Trophoblast cell (in vitro differentiated cells and primary cell): ENCODE data around the gene THADA.

Experiments used
- DNase-seq, 2 donors: peaks; one replicate each; pipeline ENCODE4 v3.0.0-alpha.2; 2016
- H2AFZ ChIP-seq: 2 replicates; pipeline ENCODE4 v1.6.1; 2013; ENCODE audit warnings: low read length, moderate library complexity, mild to moderate bottlenecking; ENCODE audit not compliant: insufficient read depth, poor library complexity
- H2AK5ac ChIP-seq: 2 replicates; pipeline ENCODE4 v1.6.1; 2013; ENCODE audit warnings: mild to moderate bottlenecking, low read length
- H2BK120ac ChIP-seq: 2 replicates; pipeline ENCODE4 v1.6.1; 2013; ENCODE audit warnings: low read length, mild to moderate bottlenecking, moderate library complexity; ENCODE audit not compliant: insufficient read depth, poor library complexity
- H2BK12ac ChIP-seq: 2 replicates; pipeline ENCODE4 v1.6.1; 2013; ENCODE audit warnings: mild to moderate bottlenecking, low read length, moderate library complexity
- H2BK5ac ChIP-seq: 2 replicates; pipeline ENCODE4 v1.6.1; 2013; ENCODE audit warnings: low read length, low read depth, moderate library complexity, mild to moderate bottlenecking; ENCODE audit not compliant: poor library complexity
- H3K14ac ChIP-seq: 2 replicates; pipeline ENCODE4 v1.6.1; 2013; ENCODE audit warnings: mild to moderate bottlenecking, low read length
- H3K18ac ChIP-seq: 2 replicates; pipeline ENCODE4 v1.6.1; 2013; ENCODE audit warnings: mild to moderate bottlenecking, low read length
- H3K23ac ChIP-seq: 2 replicates; pipeline ENCODE4 v1.6.1; 2013; ENCODE audit warnings: low read length
- H3K27ac ChIP-seq: 2 replicates; pipeline ENCODE4 v1.5.1; 2013; ENCODE audit warnings: low read depth, mild to moderate bottlenecking, inconsistent platforms, low read length, moderate library complexity
- H3K27me3 ChIP-seq: 2 replicates; pipeline ENCODE4 v1.6.1; 2013; ENCODE audit warnings: inconsistent platforms, mild to moderate bottlenecking, low read length, moderate library complexity; ENCODE audit not compliant: insufficient read depth
- H3K36me3 ChIP-seq, 2 experiments: 1 replicate in 1 of 2; 2 replicates in 1 of 2; pipeline ENCODE4 v1.6.1; 2013; ENCODE audit warnings: low read length in 2 of 2, mild to moderate bottlenecking in 2 of 2, moderate library complexity in 1 of 2; ENCODE audit not compliant: insufficient read depth in 2 of 2, control insufficient read depth in 1 of 2
- H3K4ac ChIP-seq: 2 replicates; pipeline ENCODE4 v1.6.1; 2013; ENCODE audit warnings: low read depth, mild to moderate bottlenecking, low read length, moderate library complexity
- H3K4me1 ChIP-seq, 2 experiments: 1 replicate in 1 of 2; 2 replicates in 1 of 2; pipeline ENCODE4 v1.6.1; 2013; ENCODE audit warnings: low read length in 2 of 2, mild to moderate bottlenecking in 2 of 2, moderate library complexity in 1 of 2; ENCODE audit not compliant: insufficient read depth in 2 of 2, control insufficient read depth in 1 of 2
- H3K4me2 ChIP-seq: 2 replicates; pipeline ENCODE4 v1.6.1; 2013; ENCODE audit warnings: inconsistent platforms, mild to moderate bottlenecking, low read length, moderate library complexity
- H3K4me3 ChIP-seq: 2 replicates; pipeline ENCODE4 v1.5.1; 2013; ENCODE audit warnings: mild to moderate bottlenecking, low read depth, low read length, inconsistent platforms
- H3K79me1 ChIP-seq: one replicate; pipeline ENCODE4 v1.6.1; 2013; ENCODE audit warnings: low read length
- H3K79me2 ChIP-seq: 2 replicates; pipeline ENCODE4 v1.6.1; 2013; ENCODE audit warnings: low read length, mild to moderate bottlenecking; ENCODE audit not compliant: control insufficient read depth, insufficient read depth, poor library complexity
- H3K9ac ChIP-seq: 2 replicates; pipeline ENCODE4 v1.6.1; 2013; ENCODE audit warnings: mild to moderate bottlenecking, low read length
- H3K9me3 ChIP-seq: 2 replicates; pipeline ENCODE4 v1.6.1; 2013; ENCODE audit warnings: low read depth, mild to moderate bottlenecking, control low read depth, inconsistent platforms, low read length; ENCODE audit not compliant: insufficient read depth
- H4K12ac ChIP-seq: 2 replicates; pipeline ENCODE4 v1.6.1; 2013; ENCODE audit warnings: low read depth, mild to moderate bottlenecking, low read length, moderate library complexity
- H4K8ac ChIP-seq: 2 replicates; pipeline ENCODE4 v1.6.1; 2013; ENCODE audit warnings: low read depth, mild to moderate bottlenecking, low read length, moderate library complexity
- H4K91ac ChIP-seq: one replicate; pipeline ENCODE4 v1.6.1; 2013; ENCODE audit warnings: low read depth, mild to moderate bottlenecking, low read length, moderate library complexity
- WGBS: extraction: QIAGEN DNeasy Blood & Tissue Kit; methylation state at CpG from one replicate; pipeline ENCODE4 v1.1.7; 2013; ENCODE audit warnings: missing lambda C conversion rate; ENCODE audit not compliant: insufficient read length, insufficient coverage; ENCODE audit errors: extremely low coverage; 5-methylcytosine and 5-hydroxymethylcytosine counted together

Gene THADA

DNA sequence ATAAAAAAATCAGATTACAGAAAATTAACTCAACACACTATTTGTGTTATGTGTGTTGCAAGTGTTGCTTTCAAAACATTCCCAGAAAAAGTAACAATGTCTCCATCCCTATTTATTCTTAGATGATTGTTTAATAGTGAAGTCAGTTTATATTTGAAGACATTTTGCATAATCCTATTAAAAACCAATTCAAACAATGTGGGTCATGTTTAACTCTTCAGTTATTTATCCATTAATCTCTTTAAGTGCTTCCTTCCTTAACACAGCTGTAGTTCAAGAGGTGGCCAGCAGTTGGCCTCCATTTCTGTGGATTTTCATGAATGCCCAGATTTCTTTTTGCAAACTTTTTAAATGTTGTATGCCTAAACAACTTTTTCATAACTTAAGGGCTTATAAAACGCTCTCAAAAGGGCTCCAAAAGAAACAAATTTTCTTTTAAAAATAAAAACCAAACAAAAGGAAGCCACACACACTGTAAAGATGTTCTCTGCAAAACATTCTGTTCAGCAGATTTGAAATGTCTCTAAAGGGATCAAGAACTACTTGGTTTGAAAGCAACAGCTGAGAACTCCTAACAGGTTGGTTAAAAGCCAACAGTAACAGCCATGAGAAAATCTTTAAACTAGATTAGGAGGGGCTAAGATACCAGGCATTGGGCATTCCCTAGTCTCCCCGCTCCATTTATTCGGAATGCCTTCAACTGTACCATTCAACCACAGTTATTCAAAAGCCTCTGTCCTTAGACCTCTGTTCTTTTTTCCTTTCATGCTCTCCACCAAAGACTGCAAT, 71.5 kb downstream of the THADA start:
- Histone ChIP-seq H3K14ac (no peak overlapping the region), H3K9ac (no peak overlapping the region), H2AK5ac (no peak overlapping the region), H4K91ac (no peak overlapping the region), H3K4me1 (no peaks in the 10 kb centered on the region), H3K23ac (no peak overlapping the region), H3K27me3 (no peaks in the 10 kb centered on the region), H3K79me2 (no peaks in the 10 kb centered on the region), H3K9me3 (no peaks in the 10 kb centered on the region), H2BK12ac (no peak overlapping the region), H4K8ac (no peak overlapping the region), H3K27ac (no peak overlapping the region), H3K18ac (no peak overlapping the region), H2AFZ (no peak overlapping the region), H3K36me3 (no peaks in the 10 kb centered on the region), H3K4ac (no peak overlapping the region), H3K4me3 (no peak overlapping the region), H2BK5ac (no peak overlapping the region), H3K79me1 (no peaks in the 10 kb centered on the region), H3K4me2 (no peak overlapping the region), H4K12ac (no peak overlapping the region), H2BK120ac (no peak overlapping the region)
- no CpG with 5 or more reads among the region's 3 CpGs for WGBS
- DNase-seq: peak in 1 of 2 donors; percentile 12

DNA sequence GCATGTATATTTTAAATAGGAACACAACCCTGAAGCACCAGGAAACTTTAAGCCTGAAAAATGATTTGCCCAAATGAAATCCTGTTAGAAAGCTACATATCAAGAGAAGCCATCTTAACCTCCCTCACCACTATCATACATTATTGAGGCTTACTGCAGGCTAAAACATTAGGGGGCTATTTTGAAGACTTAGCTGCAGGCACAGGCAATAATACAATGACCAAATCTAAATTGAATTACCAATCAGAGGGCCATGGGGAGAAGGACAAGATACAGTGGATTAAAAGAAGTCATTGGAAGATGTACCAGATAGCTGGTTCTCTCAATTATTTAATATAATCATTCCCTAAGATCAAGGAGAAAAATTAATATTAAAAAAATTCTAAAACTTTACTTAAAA, 73.7 kb downstream of the THADA start:
- H2BK12ac ChIP-seq: no peak overlapping the region
- no peak overlapping the region for H2BK5ac ChIP-seq
- H2BK120ac ChIP-seq: no peak overlapping the region
- H3K79me2 ChIP-seq: no peaks in the 10 kb centered on the region
- H3K4ac ChIP-seq: no peak overlapping the region
- H4K12ac ChIP-seq: no peak overlapping the region
- H4K8ac ChIP-seq: no peak overlapping the region
- H3K9me3 ChIP-seq: no peaks in the 10 kb centered on the region
- H3K36me3 ChIP-seq: no peaks in the 10 kb centered on the region
- H3K4me3 ChIP-seq: no peak overlapping the region
- H3K27me3 ChIP-seq: no peaks in the 10 kb centered on the region
- H3K4me1 ChIP-seq: no peaks in the 10 kb centered on the region
- DNase-seq: no peak
- H3K23ac ChIP-seq: no peak overlapping the region
- H3K4me2 ChIP-seq: no peak overlapping the region
- no peak overlapping the region for H2AK5ac ChIP-seq
- H2AFZ ChIP-seq: no peak overlapping the region
- H3K14ac ChIP-seq: no peak overlapping the region
- no peak overlapping the region for H4K91ac ChIP-seq
- H3K9ac ChIP-seq: no peak overlapping the region
- H3K79me1 ChIP-seq: no peaks in the 10 kb centered on the region
- no peak overlapping the region for H3K18ac ChIP-seq
- H3K27ac ChIP-seq: no peak overlapping the region

DNA sequence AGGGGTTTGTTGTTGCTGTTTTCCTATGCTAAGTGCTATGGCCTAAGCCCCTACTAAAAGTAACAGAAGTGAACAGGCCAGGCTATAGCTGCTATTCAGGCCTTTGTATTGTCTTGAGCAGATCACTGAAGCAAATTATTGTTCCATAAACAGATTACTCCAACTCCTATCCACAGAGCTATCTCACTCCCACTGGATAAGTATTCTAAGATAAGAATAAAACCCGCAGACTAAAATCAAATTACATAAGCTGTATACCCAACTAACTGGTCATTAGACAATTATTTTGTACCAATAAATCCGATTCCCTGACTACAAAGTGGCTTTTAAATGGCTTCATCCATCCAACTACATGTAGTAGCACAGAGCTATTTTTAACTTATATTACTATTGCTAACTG, 74.3 kb downstream of the THADA start:
- Histone ChIP-seq H4K91ac (no peak overlapping the region), H2AK5ac (no peak overlapping the region), H3K4me1 (no peaks in the 10 kb centered on the region), H2BK12ac (no peak overlapping the region), H4K12ac (no peak overlapping the region), H3K18ac (no peak overlapping the region), H2AFZ (no peak overlapping the region), H3K4ac (no peak overlapping the region), H3K27ac (no peak overlapping the region), H4K8ac (no peak overlapping the region), H3K9ac (no peak overlapping the region), H3K4me2 (no peak overlapping the region), H3K79me1 (no peaks in the 10 kb centered on the region), H2BK120ac (no peak overlapping the region), H3K36me3 (no peaks in the 10 kb centered on the region), H3K4me3 (no peak overlapping the region), H3K79me2 (no peaks in the 10 kb centered on the region), H3K9me3 (no peaks in the 10 kb centered on the region), H3K27me3 (no peaks in the 10 kb centered on the region), H3K14ac (no peak overlapping the region), H2BK5ac (no peak overlapping the region), H3K23ac (no peak overlapping the region)
- WGBS: no CpG with 5 or more reads among the region's 2 CpGs
- DNase-seq: no peak

DNA sequence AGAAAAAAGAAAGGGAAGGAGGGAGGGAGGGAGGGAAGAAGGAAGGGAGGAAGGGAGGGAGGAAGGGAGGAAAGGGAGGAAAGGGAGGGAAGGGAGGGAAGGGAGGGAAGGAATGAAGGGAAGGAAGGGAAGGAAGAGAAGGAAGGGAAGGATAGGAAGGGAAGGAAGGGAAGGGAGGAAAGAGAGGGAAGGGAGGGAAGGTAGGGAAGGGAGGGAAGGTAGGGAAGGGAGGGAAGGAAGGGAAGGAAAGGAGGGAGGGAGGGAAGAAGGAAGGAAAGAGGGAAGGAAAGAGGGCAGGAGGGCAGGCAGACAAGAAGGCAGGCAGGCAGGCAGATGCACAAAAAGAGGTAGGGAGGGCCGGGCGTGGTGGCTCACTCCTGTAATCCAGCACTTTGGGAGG, 74.9 kb downstream of the THADA start:
- H3K4ac ChIP-seq: no peak overlapping the region
- H3K14ac ChIP-seq: no peak overlapping the region
- WGBS: no CpG with 5 or more reads among the region's 2 CpGs
- no peak overlapping the region for H3K4me3 ChIP-seq
- no peak overlapping the region for H2AK5ac ChIP-seq
- H3K4me1 ChIP-seq: no peaks in the 10 kb centered on the region
- no peaks in the 10 kb centered on the region for H3K36me3 ChIP-seq
- no peak overlapping the region for H2BK5ac ChIP-seq
- no peak overlapping the region for H3K27ac ChIP-seq
- no peaks in the 10 kb centered on the region for H3K79me2 ChIP-seq
- H4K91ac ChIP-seq: no peak overlapping the region
- H3K9ac ChIP-seq: no peak overlapping the region
- DNase-seq: no peak
- H3K18ac ChIP-seq: no peak overlapping the region
- no peak overlapping the region for H4K12ac ChIP-seq
- H3K79me1 ChIP-seq: no peaks in the 10 kb centered on the region
- H2AFZ ChIP-seq: no peak overlapping the region
- H3K23ac ChIP-seq: no peak overlapping the region
- H4K8ac ChIP-seq: no peak overlapping the region
- no peak overlapping the region for H2BK12ac ChIP-seq
- H3K4me2 ChIP-seq: no peak overlapping the region
- no peaks in the 10 kb centered on the region for H3K9me3 ChIP-seq
- no peak overlapping the region for H2BK120ac ChIP-seq
- H3K27me3 ChIP-seq: no peaks in the 10 kb centered on the region
